ENCODE data around the gene RAD23A.

GRCh38 chr19:13003081-13003480, 57.4 kb downstream of the RAD23A start:
- TF ChIP-seq EZH2 (IDR thresholded peaks at IDR 0.05; ENCODE audit: low read length, missing control alignments) (no peak), CTCF (conservative IDR thresholded peaks at IDR 0.05 in 1 of 2, IDR thresholded peaks at IDR 0.05 in 1 of 2; ENCODE audit: low read depth in 1 of 2, low read length in 2 of 2) (no peak)
